Measurements from ENCODE around the gene IRF8. TPM values are rescaled to one million over a fixed set of nuclear protein-coding genes. Genes with fewer than 3 reads are reported as not detected.

IRF8 gene
- total and polyA plus RNA-seq, 2 of the 4 experiments (the other 2 are of a cell fraction) = not detected

DNA sequence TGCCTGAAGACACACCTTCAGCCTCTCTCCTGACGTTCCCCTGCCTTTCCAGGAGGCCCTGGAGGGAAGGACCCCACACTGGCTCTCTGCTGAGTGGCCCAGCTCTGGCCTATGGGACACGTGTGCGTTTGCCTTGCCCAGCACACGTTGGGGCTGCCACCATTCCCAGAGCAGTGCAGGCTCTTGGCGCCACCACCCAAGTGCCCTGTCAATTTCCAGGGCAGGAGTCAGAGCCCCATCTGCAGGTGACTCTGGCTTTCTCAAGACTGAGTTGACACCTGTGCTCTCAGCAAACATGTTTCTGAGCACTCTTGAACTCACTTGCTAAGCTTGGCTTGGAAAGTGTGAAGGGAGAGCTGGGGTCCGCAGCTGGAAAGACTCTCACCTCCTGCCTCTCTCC lies 4.7 kb upstream of the IRF8 start:
- intact Hi-C loops (cut with micrococcal nuclease) = no loop called here
- ATAC-seq (ENCODE audit: low read depth) = no peak
- POLR2A ChIA-PET (ENCODE audit: unreplicated experiment) = no interaction called here

More for the DNA sequence above, 4.7 kb upstream of the IRF8 start:
- no peak overlapping the region for H2AK9ac ChIP-seq (replicated peaks; ENCODE audit: low read depth, low read length, poor library complexity)
- H2AK5ac ChIP-seq (ENCODE audit: low read depth, low read length) = no peak overlapping the region
- no peak for DNase-seq
- no peak overlapping the region for H3K9ac ChIP-seq (ENCODE audit: low read depth, low read length)
- H3K27ac ChIP-seq (ENCODE audit: insufficient read depth, low read length) = no peak overlapping the region
- no peak overlapping the region for H3K56ac ChIP-seq (ENCODE audit: extremely low read depth, insufficient read depth, low read length)
- CTCF ChIA-PET = no interaction called here
- no peak overlapping the region for H3K18ac ChIP-seq (ENCODE audit: low read depth, low read length)
- H3K36me3 ChIP-seq (ENCODE audit: control insufficient read depth, insufficient read depth, low read length) = no peaks in the 10 kb centered on the region
- H2AFZ ChIP-seq (replicated peaks; ENCODE audit: low read length, poor library complexity) = no peak overlapping the region
- no peaks in the 10 kb centered on the region; the same call in 1 of the 2 replicates for H3K4me1 ChIP-seq (ENCODE audit: control insufficient read depth, insufficient read depth, low read length)
- no peak overlapping the region for H3K4me2 ChIP-seq (ENCODE audit: low read depth, low read length)
- no TSS peak for BruUV-seq (replicated peaks)
- H2BK20ac ChIP-seq (ENCODE audit: low read depth, low read length) = no peak overlapping the region
- no peak overlapping the region for H2BK15ac ChIP-seq (ENCODE audit: low read depth, low read length)
- no peak overlapping the region for H3K23ac ChIP-seq (ENCODE audit: low read depth, low read length)
- H3K27me3 ChIP-seq (ENCODE audit: control insufficient read depth, insufficient read depth, low read length) = peaks cover 62% of the 10 kb centered on the region
- TF ChIP-seq BHLHE40 (IDR thresholded peaks at IDR 0.05; ENCODE audit: low read depth, low read length) (no peak), MAZ (IDR thresholded peaks at IDR 0.05; ENCODE audit: borderline replicate concordance, low read depth, low read length) (no peak), CEBPB (IDR thresholded peaks at IDR 0.05; ENCODE audit: low read depth, low read length) (no peak), RAD21 (IDR thresholded peaks at IDR 0.05; ENCODE audit: low read length) (no peak), POLR2A (IDR thresholded peaks at IDR 0.05; ENCODE audit: low read depth, low read length) (no peak), SMC3 (IDR thresholded peaks at IDR 0.05; ENCODE audit: low read depth, low read length) (no peak), FOS (IDR thresholded peaks at IDR 0.05; ENCODE audit: low read depth, low read length) (no peak), USF2 (IDR thresholded peaks at IDR 0.05; ENCODE audit: low read depth, low read length) (no peak), MXI1 (IDR thresholded peaks at IDR 0.05; ENCODE audit: borderline replicate concordance, low read depth, low read length) (no peak), MAFK (IDR thresholded peaks at IDR 0.05; ENCODE audit: low read depth, low read length) (no peak), CHD1 (IDR thresholded peaks at IDR 0.05; ENCODE audit: low read depth, low read length) (no peak), RCOR1 (IDR thresholded peaks at IDR 0.05; ENCODE audit: insufficient replicate concordance, low read length) (no peak), NFE2L2 (IDR thresholded peaks at IDR 0.05; ENCODE audit: low read depth, low read length) (no peak)
- TF ChIP-seq, protein P1, sequence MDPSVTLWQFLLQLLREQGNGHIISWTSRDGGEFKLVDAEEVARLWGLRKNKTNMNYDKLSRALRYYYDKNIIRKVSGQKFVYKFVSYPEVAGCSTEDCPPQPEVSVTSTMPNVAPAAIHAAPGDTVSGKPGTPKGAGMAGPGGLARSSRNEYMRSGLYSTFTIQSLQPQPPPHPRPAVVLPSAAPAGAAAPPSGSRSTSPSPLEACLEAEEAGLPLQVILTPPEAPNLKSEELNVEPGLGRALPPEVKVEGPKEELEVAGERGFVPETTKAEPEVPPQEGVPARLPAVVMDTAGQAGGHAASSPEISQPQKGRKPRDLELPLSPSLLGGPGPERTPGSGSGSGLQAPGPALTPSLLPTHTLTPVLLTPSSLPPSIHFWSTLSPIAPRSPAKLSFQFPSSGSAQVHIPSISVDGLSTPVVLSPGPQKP (IDR thresholded peaks at IDR 0.05; ENCODE audit: borderline replicate concordance, low read depth, low read length) = no peak
- TF ChIP-seq, protein P2, sequence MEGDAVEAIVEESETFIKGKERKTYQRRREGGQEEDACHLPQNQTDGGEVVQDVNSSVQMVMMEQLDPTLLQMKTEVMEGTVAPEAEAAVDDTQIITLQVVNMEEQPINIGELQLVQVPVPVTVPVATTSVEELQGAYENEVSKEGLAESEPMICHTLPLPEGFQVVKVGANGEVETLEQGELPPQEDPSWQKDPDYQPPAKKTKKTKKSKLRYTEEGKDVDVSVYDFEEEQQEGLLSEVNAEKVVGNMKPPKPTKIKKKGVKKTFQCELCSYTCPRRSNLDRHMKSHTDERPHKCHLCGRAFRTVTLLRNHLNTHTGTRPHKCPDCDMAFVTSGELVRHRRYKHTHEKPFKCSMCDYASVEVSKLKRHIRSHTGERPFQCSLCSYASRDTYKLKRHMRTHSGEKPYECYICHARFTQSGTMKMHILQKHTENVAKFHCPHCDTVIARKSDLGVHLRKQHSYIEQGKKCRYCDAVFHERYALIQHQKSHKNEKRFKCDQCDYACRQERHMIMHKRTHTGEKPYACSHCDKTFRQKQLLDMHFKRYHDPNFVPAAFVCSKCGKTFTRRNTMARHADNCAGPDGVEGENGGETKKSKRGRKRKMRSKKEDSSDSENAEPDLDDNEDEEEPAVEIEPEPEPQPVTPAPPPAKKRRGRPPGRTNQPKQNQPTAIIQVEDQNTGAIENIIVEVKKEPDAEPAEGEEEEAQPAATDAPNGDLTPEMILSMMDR (conservative IDR thresholded peaks at IDR 0.05; ENCODE audit: low read depth, low read length) = no peak
- H2BK5ac ChIP-seq (ENCODE audit: low read depth, low read length, poor library complexity, severe bottlenecking) = no peak overlapping the region
- no peak overlapping the region for H3K4ac ChIP-seq (ENCODE audit: low read depth, low read length)
- 47% methylated on average over 5 of the region's 6 CpGs; no CpG with 5 or more reads in 1 of the 2 experiments for WGBS, 2 experiments (ENCODE audit: extremely low coverage in 2 of 2, insufficient read length in 1 of 2)
- H4K20me1 ChIP-seq (ENCODE audit: insufficient read depth, low read length) = peaks cover 4% of the 10 kb centered on the region; the same call in 1 of the 2 replicates
- no peaks in the 10 kb centered on the region for H3K79me1 ChIP-seq (ENCODE audit: low read depth in 1 of 2, low read length in 2 of 2)
- no peak overlapping the region for H2BK120ac ChIP-seq (ENCODE audit: low read depth, low read length)
- dilution Hi-C loops (cut with HindIII; ENCODE audit: low sequenced_read_pairs, unreplicated experiment) (no loop called here), in situ Hi-C loops (cut with MboI; ENCODE audit: low sequenced_read_pairs) (no loop called here)
- no peak overlapping the region for H4K8ac ChIP-seq (ENCODE audit: low read depth in 2 of 2, low read length in 2 of 2)
- no peaks in the 10 kb centered on the region for H3K9me3 ChIP-seq (ENCODE audit: control insufficient read depth, insufficient read depth, low read length)
- no peak overlapping the region for H3K14ac ChIP-seq (replicated peaks; ENCODE audit: low read depth, low read length)
- H3K9me1 ChIP-seq (ENCODE audit: insufficient read depth, low read length) = no peaks in the 10 kb centered on the region
- no peak overlapping the region for H4K5ac ChIP-seq (ENCODE audit: low read depth, low read length)
- no peak overlapping the region for H3K4me3 ChIP-seq (ENCODE audit: insufficient read depth, low read depth, low read length)
- H4K91ac ChIP-seq (ENCODE audit: insufficient read depth, low read depth, low read length) = no peak overlapping the region
